Peyer's patch (tissue), 4 donors: Measurements from ENCODE around the gene SRRM4. TPM values are rescaled to one million over a fixed set of nuclear protein-coding genes. Genes with fewer than 3 reads are reported as not detected.
A peak's percentile ranks its signal among the peaks of the same experiment; 100 is the strongest.

ENCODE experiments used
- DNase-seq, 3 donors: peaks; one replicate each; pipeline ENCODE4 v3.0.0-alpha.2; 2017 to 2019
- H3K27ac ChIP-seq, 4 donors: fragments of 200-600 bp; sonication (generic); one replicate each; pipeline ENCODE4 v1.5.1; 2016 to 2019
- H3K27me3 ChIP-seq, 2 donors: fragments of 200-600 bp; sonication (generic); one replicate each; pipeline ENCODE4 v1.5.1; 2019
- H3K36me3 ChIP-seq, 3 donors: fragments of 200-600 bp; sonication (generic); one replicate each; pipeline ENCODE4 v1.5.1; 2016 to 2019
- H3K4me1 ChIP-seq, 4 donors: fragments of 200-600 bp; sonication (generic); one replicate each; pipeline ENCODE4 v1.5.1; 2016 to 2019
- H3K4me3 ChIP-seq, 4 donors: fragments of 200-600 bp; sonication (generic); 1 replicate in 3 of 4; 2 replicates in 1 of 4; pipeline ENCODE4 v1.5.1; 2016 to 2019; ENCODE audit warnings: mild to moderate bottlenecking in 1 of 4
- H3K9me3 ChIP-seq, 4 donors: fragments of 200-600 bp; sonication (generic); one replicate each; pipeline ENCODE4 v1.5.1; 2016 to 2019; ENCODE audit warnings: mild to moderate bottlenecking in 1 of 4
- CTCF ChIP-seq, 6 experiments: fragments of 450-650 bp in 4 of 6; fragments of 200-600 bp in 2 of 6; sonication (generic) in 1 of 6; IDR thresholded peaks; one replicate each; pipeline ENCODE4 v1.5.1; 2017 to 2019; ENCODE audit warnings: antibody characterized with exemption in 6 of 6, mild to moderate bottlenecking in 3 of 6, moderate library complexity in 1 of 6
- POLR2A ChIP-seq, 2 donors: fragments of 450-650 bp; IDR thresholded peaks; one replicate each; pipeline ENCODE4 v1.5.1; 2017; ENCODE audit warnings: antibody characterized with exemption in 2 of 2, mild to moderate bottlenecking in 2 of 2, moderate library complexity in 2 of 2
- total RNA-seq, 4 donors: library from RNA; depleted of rRNA; stranded (reverse); fragments of >200 nt; gene quantifications; one replicate each; pipeline ENCODE4 v1.1.0, GENCODE V29; 2016

Gene SRRM4
- total RNA-seq, 4 donors from 2014 or later: not detected

GRCh38 chr12:119147847-119148448 lies 166.6 kb downstream of the SRRM4 start:
- H3K27me3 ChIP-seq: no peaks in the 10 kb centered on the region
- H3K4me3 ChIP-seq: no peak overlapping the region
- H3K4me1 ChIP-seq: no peaks in the 10 kb centered on the region
- H3K36me3 ChIP-seq: no peaks in the 10 kb centered on the region
- H3K27ac ChIP-seq: no peak overlapping the region
- no peaks in the 10 kb centered on the region for H3K9me3 ChIP-seq
- TF ChIP-seq CTCF (IDR thresholded peaks at IDR 0.05) (no peak), POLR2A (IDR thresholded peaks at IDR 0.05) (no peak)
- no peak for DNase-seq

- Histone ChIP-seq H3K9me3 (peaks cover 0 to 3% (median 0%) of the 10 kb centered on the region in 4 donors), H3K27me3 (no peaks in the 10 kb centered on the region), H3K36me3 (no peaks in the 10 kb centered on the region), H3K4me3 (no peak overlapping the region), H3K27ac (no peak overlapping the region), H3K4me1 (no peaks in the 10 kb centered on the region)
- DNase-seq: no peak
- TF ChIP-seq CTCF (IDR thresholded peaks at IDR 0.05): no peak
- TF ChIP-seq POLR2A (IDR thresholded peaks at IDR 0.05): no peak
Measured at GRCh38 chr12:119149270-119149669, 167.9 kb downstream of the SRRM4 start.

GRCh38 chr12:119151445-119152026 lies 170.2 kb downstream of the SRRM4 start:
- Histone ChIP-seq H3K27ac (no peak overlapping the region), H3K4me1 (no peaks in the 10 kb centered on the region), H3K36me3 (no peaks in the 10 kb centered on the region), H3K9me3 (peaks cover 0 to 3% (median 0%) of the 10 kb centered on the region in 4 donors), H3K27me3 (no peaks in the 10 kb centered on the region), H3K4me3 (no peak overlapping the region)
- DNase-seq: no peak
- TF ChIP-seq POLR2A (IDR thresholded peaks at IDR 0.05) (no peak), CTCF (IDR thresholded peaks at IDR 0.05) (no peak)

GRCh38 chr12:119153477-119154434 lies 172.4 kb downstream of the SRRM4 start:
- Histone ChIP-seq H3K27ac (no peak overlapping the region), H3K9me3 (peaks cover 0 to 3% (median 0%) of the 10 kb centered on the region in 4 donors), H3K27me3 (no peaks in the 10 kb centered on the region), H3K36me3 (no peaks in the 10 kb centered on the region), H3K4me1 (no peaks in the 10 kb centered on the region), H3K4me3 (no peak overlapping the region)
- DNase-seq: peak in 1 of 3 donors; percentile 55
- TF ChIP-seq CTCF (IDR thresholded peaks at IDR 0.05) (no peak), POLR2A (IDR thresholded peaks at IDR 0.05) (no peak)

- Histone ChIP-seq H3K36me3 (no peaks in the 10 kb centered on the region), H3K4me3 (no peak overlapping the region), H3K4me1 (no peaks in the 10 kb centered on the region), H3K27me3 (no peaks in the 10 kb centered on the region), H3K9me3 (peaks cover 0 to 3% (median 0%) of the 10 kb centered on the region in 4 donors), H3K27ac (no peak overlapping the region)
- no peak for TF ChIP-seq POLR2A (IDR thresholded peaks at IDR 0.05)
- no peak for TF ChIP-seq CTCF (IDR thresholded peaks at IDR 0.05)
- no peak for DNase-seq
Measured at GRCh38 chr12:119154435-119154818, 173.1 kb downstream of the SRRM4 start.
